GM12872 (cell line): Measurements from ENCODE around the gene ST3GAL3.

Experiments used
- TF ChIP-seq, protein P1 (sequence below): IDR thresholded peaks from 3 replicates; pipeline ENCODE4 v1.5.1; 2011; ENCODE audit warnings: low read depth, mild to moderate bottlenecking, low read length, moderate library complexity; ENCODE audit not compliant: insufficient read depth

The ST3GAL3 gene

GRCh38 chr1:43669878-43670277, 37.5 kb upstream of the ST3GAL3 start:
- TF ChIP-seq, protein P1, sequence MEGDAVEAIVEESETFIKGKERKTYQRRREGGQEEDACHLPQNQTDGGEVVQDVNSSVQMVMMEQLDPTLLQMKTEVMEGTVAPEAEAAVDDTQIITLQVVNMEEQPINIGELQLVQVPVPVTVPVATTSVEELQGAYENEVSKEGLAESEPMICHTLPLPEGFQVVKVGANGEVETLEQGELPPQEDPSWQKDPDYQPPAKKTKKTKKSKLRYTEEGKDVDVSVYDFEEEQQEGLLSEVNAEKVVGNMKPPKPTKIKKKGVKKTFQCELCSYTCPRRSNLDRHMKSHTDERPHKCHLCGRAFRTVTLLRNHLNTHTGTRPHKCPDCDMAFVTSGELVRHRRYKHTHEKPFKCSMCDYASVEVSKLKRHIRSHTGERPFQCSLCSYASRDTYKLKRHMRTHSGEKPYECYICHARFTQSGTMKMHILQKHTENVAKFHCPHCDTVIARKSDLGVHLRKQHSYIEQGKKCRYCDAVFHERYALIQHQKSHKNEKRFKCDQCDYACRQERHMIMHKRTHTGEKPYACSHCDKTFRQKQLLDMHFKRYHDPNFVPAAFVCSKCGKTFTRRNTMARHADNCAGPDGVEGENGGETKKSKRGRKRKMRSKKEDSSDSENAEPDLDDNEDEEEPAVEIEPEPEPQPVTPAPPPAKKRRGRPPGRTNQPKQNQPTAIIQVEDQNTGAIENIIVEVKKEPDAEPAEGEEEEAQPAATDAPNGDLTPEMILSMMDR, result no peak

GRCh38 chr1:43671193-43671592, 36.1 kb upstream of the ST3GAL3 start:
- TF ChIP-seq, protein P1, result no peak

DNA sequence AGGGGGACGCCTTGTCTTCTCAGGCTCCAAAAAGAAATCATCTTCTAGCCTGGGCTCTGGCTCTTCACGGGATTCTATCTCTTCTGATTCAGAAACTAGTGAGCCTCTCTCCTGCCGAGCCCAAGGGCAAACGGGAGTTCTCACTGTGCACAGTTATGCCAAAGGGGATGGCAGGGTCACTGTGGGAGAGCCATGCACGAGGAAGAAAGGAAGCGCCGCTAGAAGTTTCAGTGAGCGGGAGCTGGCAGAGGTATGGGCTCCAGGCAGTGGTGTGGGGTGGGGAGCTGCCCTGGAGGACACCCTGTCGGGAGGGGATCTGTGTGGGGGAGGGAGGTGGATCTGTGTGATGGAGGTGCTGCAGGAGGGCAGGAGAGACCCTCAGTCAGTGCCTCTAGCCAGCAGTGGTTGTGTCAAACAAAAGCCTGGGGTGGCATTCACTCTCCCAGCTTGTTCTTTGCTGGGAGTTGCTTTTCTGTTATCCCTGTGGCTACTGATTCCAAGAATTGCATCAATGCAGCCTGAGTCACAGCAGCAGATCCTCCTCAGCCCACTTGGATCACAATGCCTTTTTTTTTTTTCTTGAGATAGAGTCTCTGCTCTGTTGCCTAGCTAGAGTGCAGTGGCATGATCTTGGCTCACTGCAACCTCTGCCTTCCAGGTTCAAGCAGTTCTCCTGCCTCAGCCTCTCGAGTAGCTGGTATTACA, 35.6 kb upstream of the ST3GAL3 start:
- TF ChIP-seq, protein P1, result no peak

DNA sequence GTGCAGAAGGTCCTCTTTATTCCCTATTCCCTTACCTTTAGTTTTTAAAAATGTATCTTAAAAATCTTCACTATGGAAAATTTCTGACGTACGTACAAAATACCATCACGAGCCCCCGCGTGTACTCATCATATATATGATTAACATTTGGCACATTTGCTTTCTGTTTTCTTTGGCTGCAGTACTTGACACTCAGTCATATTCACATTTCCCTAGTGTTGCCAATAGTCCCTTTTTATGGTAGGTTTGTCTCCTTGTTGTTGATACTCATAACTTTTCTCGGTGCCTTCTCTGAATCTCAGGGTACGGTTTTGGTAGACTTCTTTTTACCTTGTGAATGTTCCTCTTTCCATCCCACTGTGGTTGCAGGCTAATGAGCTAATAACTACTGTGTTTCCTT, 34.1 kb upstream of the ST3GAL3 start:
- TF ChIP-seq, protein P1, result no peak

GRCh38 chr1:43678940-43679339, 28.4 kb upstream of the ST3GAL3 start:
- TF ChIP-seq, protein P1, result no peak

- TF ChIP-seq, protein P1, result no peak
Observed at GRCh38 chr1:43683560-43683959, 23.8 kb upstream of the ST3GAL3 start.

DNA sequence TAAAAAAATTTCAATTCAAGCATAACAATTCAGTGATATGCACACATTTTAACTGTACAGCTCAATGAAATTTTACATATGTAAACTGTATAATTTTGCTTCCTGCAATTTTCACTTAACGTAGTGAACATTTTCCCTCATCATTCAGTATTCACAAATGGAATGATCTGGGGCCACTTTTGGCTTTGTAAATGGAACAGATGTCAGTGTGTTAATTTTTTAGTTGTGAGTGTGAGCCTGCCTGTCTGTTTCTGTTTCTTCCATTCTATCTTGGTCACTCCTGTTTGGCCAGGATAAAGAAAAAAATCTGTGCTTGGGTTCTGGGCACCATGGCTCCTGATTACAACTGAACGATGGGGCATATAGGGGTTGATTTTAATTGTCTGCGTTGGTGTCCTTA, 20.5 kb upstream of the ST3GAL3 start:
- TF ChIP-seq, protein P1, result no peak
